Measurements from ENCODE around the gene ATP13A4. TPM values are rescaled to one million over a fixed set of nuclear protein-coding genes. Genes with fewer than 3 reads are reported as not detected.
A peak's percentile ranks its signal among the peaks of the same experiment; 100 is the strongest.

ATP13A4 gene
- total and polyA plus RNA-seq, 2 of the 8 experiments (the other 6 are each of a cell fraction or from before 2014, with no cell fraction given) = 0.12 TPM; not detected in 1

GRCh38 chr3:193593668-193594030 is 39.0 kb upstream of the ATP13A4 start:
- H4K20me1 ChIP-seq (replicated peaks in 1 of 2; ENCODE audit: control insufficient read depth in 1 of 2, insufficient read depth in 2 of 2, low read length in 2 of 2) = no peaks in the 10 kb centered on the region
- no peaks in the 10 kb centered on the region for H3K9me3 ChIP-seq (ENCODE audit: insufficient read depth in 2 of 2, low read depth in 1 of 2, low read length in 1 of 2)
- no peak overlapping the region for H2BK120ac ChIP-seq (replicated peaks; ENCODE audit: low read depth, low read length)
- H4K5ac ChIP-seq (ENCODE audit: insufficient read length, low read depth, low read length) = no peak overlapping the region
- peaks cover 3 to 50% of the 10 kb centered on the region in 2 experiments; a peak in 3 of 4 replicates for H3K79me2 ChIP-seq (ENCODE audit: control insufficient read depth in 1 of 2, insufficient read depth in 2 of 2, low read length in 2 of 2)
- CTCF ChIA-PET (ENCODE audit: partially characterized antibody) = no interaction called here
- H3K79me1 ChIP-seq (ENCODE audit: low read depth, low read length) = peaks cover 3% of the 10 kb centered on the region; the same call in 1 of the 2 replicates
- FAIRE-seq (no peak), DNase-seq (ENCODE audit: low read depth in 1 of 2, low spot score in 2 of 2) (no peak)
- H3K18ac ChIP-seq (ENCODE audit: extremely low read depth, low read length) = no peak overlapping the region
- H3K4me1 ChIP-seq (replicated peaks in 1 of 4; ENCODE audit: control insufficient read depth in 3 of 4, insufficient read depth in 4 of 4, low read length in 3 of 4) = peaks cover 0 to 4% (median 1%) of the 10 kb centered on the region in 4 experiments; a peak in 2 of 7 replicates
- no peak overlapping the region for H2AFZ ChIP-seq (ENCODE audit: low read length)
- POLR2A ChIA-PET (ENCODE audit: partially characterized antibody) = no interaction called here
- peak overlapping the region; percentile 79 to 93 (median 90) for H3K4me3 ChIP-seq (ENCODE audit: extremely low read depth in 1 of 4, insufficient read depth in 2 of 4, low read depth in 3 of 4, low read length in 4 of 4)
- WGBS, 2 experiments (ENCODE audit: extremely low coverage in 1 of 2, insufficient coverage in 1 of 2, insufficient read length in 1 of 2, insufficient replicate concordance in 2 of 2, low coverage in 1 of 2, low lambda C conversion rate in 2 of 2, missing lambda C conversion rate in 1 of 2) = 8% methylated on average over 11 of the region's 11 CpGs; no CpG with 5 or more reads in 1 of the 2 experiments
- H2BK5ac ChIP-seq (ENCODE audit: low read depth, low read length) = no peak overlapping the region
- peak overlapping the region; percentile 91 to 92 for H3K4me2 ChIP-seq (ENCODE audit: insufficient read depth in 1 of 2, low read depth in 2 of 2, low read length in 2 of 2)
- TF ChIP-seq CEBPB (IDR thresholded peaks at IDR 0.05; ENCODE audit: low read depth, low read length) (no peak), CBX8 (IDR thresholded peaks at IDR 0.05; ENCODE audit: borderline replicate concordance, low read depth, low read length) (no peak), SAP30 (IDR thresholded peaks at IDR 0.05; ENCODE audit: insufficient read depth, insufficient replicate concordance, low read length) (peak; percentile 47), POU5F1 (IDR thresholded peaks at IDR 0.05; ENCODE audit: low read depth, low read length) (no peak), TCF12 (IDR thresholded peaks at IDR 0.05; ENCODE audit: low read depth, low read length) (no peak), ATF2 (IDR thresholded peaks at IDR 0.05; ENCODE audit: low read length) (no peak)
- no peak overlapping the region for H3K23ac ChIP-seq (ENCODE audit: insufficient read length)
- no peak overlapping the region for H2BK12ac ChIP-seq (ENCODE audit: low read depth, low read length)
- no peak overlapping the region for H2BK15ac ChIP-seq (ENCODE audit: low read length)
- no peak overlapping the region for H3K56ac ChIP-seq (replicated peaks; ENCODE audit: insufficient read length, low read depth, low read length)
- H3K4ac ChIP-seq (replicated peaks; ENCODE audit: insufficient read length, low read depth, low read length) = no peak overlapping the region
- H2AK5ac ChIP-seq (ENCODE audit: low read depth, low read length) = no peak overlapping the region
- no peak overlapping the region for H4K8ac ChIP-seq (ENCODE audit: extremely low read depth, insufficient read depth, low read length)
- 0 out of 8 replicates have a peak, but pooled peaks cover 0 to 2% (median 0%) of the 10 kb centered on the region in 4 experiments for H3K36me3 ChIP-seq (ENCODE audit: control insufficient read depth in 2 of 4, insufficient read depth in 4 of 4, low read length in 3 of 4)
- no peak overlapping the region for H2BK20ac ChIP-seq (ENCODE audit: low read length)
- peak overlapping the region; percentile 54 to 83 (median 71) for H3K9ac ChIP-seq (replicated peaks in 1 of 4; ENCODE audit: extremely low read depth in 1 of 4, low read depth in 3 of 4, low read length in 3 of 4)
- peak overlapping the region; percentile 33; the same call in 1 of the 2 replicates for H3K27ac ChIP-seq (ENCODE audit: low read depth, low read length)
- peak overlapping the region; percentile 67 for H4K91ac ChIP-seq (replicated peaks; ENCODE audit: insufficient read length, low read length)
- H3K27me3 ChIP-seq (replicated peaks in 1 of 4; ENCODE audit: control insufficient read depth in 3 of 4, extremely low read depth in 1 of 4, insufficient read depth in 3 of 4, low read length in 3 of 4) = peaks cover 0 to 6% (median 2%) of the 10 kb centered on the region in 4 experiments; a peak in 3 of 7 replicates
- H3K23me2 ChIP-seq (ENCODE audit: low read depth, low read length) = no peaks in the 10 kb centered on the region
- no peak overlapping the region for H3K14ac ChIP-seq (ENCODE audit: insufficient read length)
